ENCODE measurements around the gene GPR162.

GRCh38 chr12:6850796-6851152, 29.2 kb downstream of the GPR162 start:
- TF ChIP-seq POLR2A (IDR thresholded peaks at IDR 0.05) (no peak), CTCF (IDR thresholded peaks at IDR 0.05) (no peak), POLR2AphosphoS5 (IDR thresholded peaks at IDR 0.05) (no peak)

All from suprapubic skin (tissue), 4 donors.